Loucy (cell line): Measurements from ENCODE around the gene CSNK2A1.

Experiments
- H2AFZ ChIP-seq: fragments of 200-600 bp; sonication (generic); 2 replicates; pipeline ENCODE4 v1.6.0; 2016; ENCODE audit warnings: antibody characterized with exemption, mild to moderate bottlenecking, low read length, moderate library complexity
- H3F3A ChIP-seq: fragments of 200-600 bp; 2 replicates; pipeline ENCODE4 v1.6.0; 2016; ENCODE audit warnings: antibody characterized with exemption, low read depth, mild to moderate bottlenecking
- H3K27me3 ChIP-seq: fragments of 200-600 bp; sonication (generic); 2 replicates; pipeline ENCODE4 v1.6.1; 2014; ENCODE audit warnings: low read length, mild to moderate bottlenecking; ENCODE audit not compliant: insufficient read depth, poor library complexity, severe bottlenecking
- H3K36me3 ChIP-seq: fragments of 200-600 bp; sonication (generic); 2 replicates; pipeline ENCODE4 v1.6.1; 2016; ENCODE audit warnings: low read length; ENCODE audit not compliant: insufficient read depth
- H3K4me1 ChIP-seq: fragments of 200-600 bp; sonication (generic); 2 replicates; pipeline ENCODE4 v1.5.1; 2014; ENCODE audit warnings: low read length, mild to moderate bottlenecking; ENCODE audit not compliant: insufficient read depth, poor library complexity, severe bottlenecking
- H3K4me2 ChIP-seq: fragments of 200-600 bp; sonication (generic); 2 replicates; pipeline ENCODE4 v1.6.0; 2014; ENCODE audit warnings: antibody characterized with exemption, low read length, low read depth, mild to moderate bottlenecking; ENCODE audit not compliant: poor library complexity, severe bottlenecking
- H3K4me3 ChIP-seq: fragments of 200-600 bp; sonication (generic); 2 replicates; pipeline ENCODE4 v1.5.1; 2014; ENCODE audit warnings: low read length, mild to moderate bottlenecking, mixed read lengths; ENCODE audit not compliant: poor library complexity, severe bottlenecking
- H3K79me2 ChIP-seq: fragments of 200-600 bp; sonication (generic); 2 replicates; pipeline ENCODE4 v1.6.1; 2014; ENCODE audit warnings: low read length; ENCODE audit not compliant: insufficient read depth
- H3K9ac ChIP-seq: fragments of 200-600 bp; sonication (generic); 2 replicates; pipeline ENCODE4 v1.6.0; 2014; ENCODE audit warnings: mild to moderate bottlenecking, low read depth, low read length, moderate library complexity; ENCODE audit not compliant: poor library complexity, severe bottlenecking
- H3K9me2 ChIP-seq: fragments of 200-600 bp; sonication (generic); replicated peaks from 2 replicates; pipeline ENCODE4 v1.6.1; 2016; ENCODE audit warnings: low read depth, low read length, mixed read lengths
- H3K9me3 ChIP-seq: fragments of 200-600 bp; sonication (generic); 2 replicates; pipeline ENCODE4 v1.6.1; 2014; ENCODE audit warnings: mild to moderate bottlenecking, antibody characterized with exemption, low read length, low read depth; ENCODE audit not compliant: insufficient read depth
- H4K20me1 ChIP-seq: fragments of 200-600 bp; sonication (generic); 2 replicates; pipeline ENCODE4 v1.6.0; 2014; ENCODE audit warnings: antibody characterized with exemption, low read length, mild to moderate bottlenecking; ENCODE audit not compliant: insufficient read depth, poor library complexity, severe bottlenecking
- EZH2phosphoT487 ChIP-seq: fragments of 200-600 bp; IDR thresholded peaks from 2 replicates; pipeline ENCODE4 v1.6.1; 2018; ENCODE audit warnings: antibody characterized with exemption, mild to moderate bottlenecking, moderate library complexity, borderline replicate concordance
- TF ChIP-seq, protein P1 (sequence below): fragments of 200-600 bp; sonication (generic); conservative IDR thresholded peaks from 2 replicates; pipeline ENCODE4 v1.5.1; 2014; ENCODE audit warnings: mild to moderate bottlenecking, antibody characterized with exemption, low read length

The CSNK2A1 gene

GRCh38 chr20:438571-439469, 104.8 kb downstream of the CSNK2A1 start:
- Histone ChIP-seq H3K79me2 (0 out of 2 replicates have a peak, but pooled peaks cover 12% of the 10 kb centered on the region), H3K4me1 (peaks cover 54% of the 10 kb centered on the region), H4K20me1 (no peaks in the 10 kb centered on the region), H3K9me3 (no peaks in the 10 kb centered on the region), H3F3A (peaks cover 21% of the 10 kb centered on the region), H3K36me3 (peaks cover 65% of the 10 kb centered on the region), H3K9me2 (no peaks in the 10 kb centered on the region), H2AFZ (no peak overlapping the region), H3K4me3 (peak overlapping the region; percentile 71), H3K4me2 (peak overlapping the region; percentile 93), H3K9ac (peak overlapping the region; percentile 80), H3K27me3 (no peaks in the 10 kb centered on the region)
- no peak for TF ChIP-seq EZH2phosphoT487
- TF ChIP-seq, protein P1, sequence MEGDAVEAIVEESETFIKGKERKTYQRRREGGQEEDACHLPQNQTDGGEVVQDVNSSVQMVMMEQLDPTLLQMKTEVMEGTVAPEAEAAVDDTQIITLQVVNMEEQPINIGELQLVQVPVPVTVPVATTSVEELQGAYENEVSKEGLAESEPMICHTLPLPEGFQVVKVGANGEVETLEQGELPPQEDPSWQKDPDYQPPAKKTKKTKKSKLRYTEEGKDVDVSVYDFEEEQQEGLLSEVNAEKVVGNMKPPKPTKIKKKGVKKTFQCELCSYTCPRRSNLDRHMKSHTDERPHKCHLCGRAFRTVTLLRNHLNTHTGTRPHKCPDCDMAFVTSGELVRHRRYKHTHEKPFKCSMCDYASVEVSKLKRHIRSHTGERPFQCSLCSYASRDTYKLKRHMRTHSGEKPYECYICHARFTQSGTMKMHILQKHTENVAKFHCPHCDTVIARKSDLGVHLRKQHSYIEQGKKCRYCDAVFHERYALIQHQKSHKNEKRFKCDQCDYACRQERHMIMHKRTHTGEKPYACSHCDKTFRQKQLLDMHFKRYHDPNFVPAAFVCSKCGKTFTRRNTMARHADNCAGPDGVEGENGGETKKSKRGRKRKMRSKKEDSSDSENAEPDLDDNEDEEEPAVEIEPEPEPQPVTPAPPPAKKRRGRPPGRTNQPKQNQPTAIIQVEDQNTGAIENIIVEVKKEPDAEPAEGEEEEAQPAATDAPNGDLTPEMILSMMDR = no peak

GRCh38 chr20:437787-438486, 105.7 kb downstream of the CSNK2A1 start:
- peak overlapping the region; percentile 93 for H3K4me2 ChIP-seq
- 0 out of 2 replicates have a peak, but pooled peaks cover 12% of the 10 kb centered on the region for H3K79me2 ChIP-seq
- peaks cover 58% of the 10 kb centered on the region for H3K36me3 ChIP-seq
- no peaks in the 10 kb centered on the region for H4K20me1 ChIP-seq
- TF ChIP-seq, protein P1 = no peak
- no peak for TF ChIP-seq EZH2phosphoT487
- H3F3A ChIP-seq = peaks cover 21% of the 10 kb centered on the region
- no peaks in the 10 kb centered on the region for H3K27me3 ChIP-seq
- peaks cover 63% of the 10 kb centered on the region for H3K4me1 ChIP-seq
- H2AFZ ChIP-seq = no peak overlapping the region
- peak overlapping the region; percentile 80 for H3K9ac ChIP-seq
- peak overlapping the region; percentile 71 for H3K4me3 ChIP-seq
- H3K9me3 ChIP-seq = no peaks in the 10 kb centered on the region
- no peaks in the 10 kb centered on the region for H3K9me2 ChIP-seq

DNA sequence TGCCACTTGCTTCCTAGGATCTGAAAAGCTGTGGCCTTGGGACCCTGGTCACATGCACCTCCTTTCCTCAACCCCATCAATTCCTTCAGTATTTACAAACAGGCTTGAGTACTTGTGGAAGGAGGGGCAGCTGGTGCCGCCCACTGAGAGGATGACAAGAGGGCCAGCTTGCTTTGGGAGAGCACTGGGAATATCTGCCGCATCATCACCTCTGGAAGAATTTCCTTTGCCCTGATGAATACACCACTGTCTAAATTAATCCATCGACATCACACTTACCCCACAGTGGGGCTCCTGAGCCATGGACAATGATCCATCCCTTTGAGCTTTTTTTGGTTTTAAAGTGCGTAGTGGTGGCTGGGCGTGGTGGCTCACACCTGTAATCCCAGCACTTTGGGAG, 107.1 kb downstream of the CSNK2A1 start:
- TF ChIP-seq EZH2phosphoT487 = no peak
- Histone ChIP-seq H3K9me2 (no peaks in the 10 kb centered on the region), H3K9ac (no peak overlapping the region), H3K79me2 (0 out of 2 replicates have a peak, but pooled peaks cover 6% of the 10 kb centered on the region), H3K4me2 (no peak overlapping the region), H3K4me1 (peaks cover 59% of the 10 kb centered on the region), H3K27me3 (no peaks in the 10 kb centered on the region), H3K9me3 (no peaks in the 10 kb centered on the region), H3K36me3 (peaks cover 52% of the 10 kb centered on the region), H3F3A (peaks cover 21% of the 10 kb centered on the region), H3K4me3 (no peak overlapping the region), H4K20me1 (no peaks in the 10 kb centered on the region), H2AFZ (no peak overlapping the region)
